Measurements from ENCODE around the gene SWI5.

GRCh38 chr9:128265348-128265847 is 10.7 kb upstream of the SWI5 start:
- TF ChIP-seq MAX (IDR thresholded peaks at IDR 0.05) (no peak), NFIC (IDR thresholded peaks at IDR 0.05) (no peak)

Measured in Ishikawa (cell line).